Astrocyte (in vitro differentiated cells and primary cell): Measurements from ENCODE around the gene MEAF6. TPM values are rescaled to one million over a fixed set of nuclear protein-coding genes. Genes with fewer than 3 reads are reported as not detected.

ENCODE experiments used
- DNase-seq: peaks from one replicate; pipeline ENCODE4 v3.0.0-alpha.2; 2010; ENCODE audit warnings: low read depth
- FAIRE-seq: peaks from 2 replicates; lab custom pipeline; 2011; peaks lifted over from hg19 to GRCh38; lab: Jason Lieb, UNC
- H2AFZ ChIP-seq: 2 replicates; pipeline ENCODE4 v1.6.0; 2012; ENCODE audit warnings: low read depth, low read length, inconsistent platforms
- H3K27ac ChIP-seq: 2 replicates; pipeline ENCODE4 v1.5.1; 2011; ENCODE audit warnings: low read depth, low read length, inconsistent platforms
- H3K27me3 ChIP-seq: 2 replicates; pipeline ENCODE4 v1.6.0; 2011; ENCODE audit warnings: low read length, inconsistent platforms; ENCODE audit not compliant: insufficient read depth
- H3K36me3 ChIP-seq: 2 replicates; pipeline ENCODE4 v1.5.1; 2011; ENCODE audit warnings: low read length, inconsistent platforms; ENCODE audit not compliant: insufficient read depth
- H3K4me1 ChIP-seq: 2 replicates; pipeline ENCODE4 v1.5.1; 2011; ENCODE audit warnings: low read length, inconsistent platforms; ENCODE audit not compliant: insufficient read depth
- H3K4me2 ChIP-seq: 2 replicates; pipeline ENCODE4 v1.6.0; 2012; ENCODE audit warnings: low read length, inconsistent platforms
- H3K4me3 ChIP-seq: 2 replicates; pipeline ENCODE4 v1.5.1; 2011; ENCODE audit warnings: low read depth, mild to moderate bottlenecking, low read length, inconsistent platforms; ENCODE audit not compliant: insufficient read depth
- H3K79me2 ChIP-seq: 2 replicates; pipeline ENCODE4 v1.6.0; 2012; ENCODE audit warnings: mild to moderate bottlenecking, low read length, inconsistent platforms; ENCODE audit not compliant: insufficient read depth
- H3K9ac ChIP-seq: 2 replicates; pipeline ENCODE4 v1.6.0; 2012; ENCODE audit warnings: mild to moderate bottlenecking, low read length, inconsistent platforms
- H3K9me3 ChIP-seq: 2 replicates; pipeline ENCODE4 v1.5.1; 2012; ENCODE audit warnings: low read depth, mild to moderate bottlenecking, low read length, inconsistent platforms; ENCODE audit not compliant: insufficient read depth
- H4K20me1 ChIP-seq: 2 replicates; pipeline ENCODE4 v1.6.0; 2012; ENCODE audit warnings: low read length, inconsistent platforms; ENCODE audit not compliant: insufficient read depth
- H3K27ac Mint-ChIP-seq: one replicate; pipeline ENCODE4 v1.8.0; 2021; ENCODE audit warnings: mild to moderate bottlenecking, mixed read lengths; ENCODE audit not compliant: unreplicated experiment
- H3K27me3 Mint-ChIP-seq: one replicate; pipeline ENCODE4 v1.8.0; 2021; ENCODE audit warnings: low read depth, mixed read lengths; ENCODE audit not compliant: unreplicated experiment
- H3K36me3 Mint-ChIP-seq: one replicate; pipeline ENCODE4 v1.8.0; 2021; ENCODE audit warnings: low read depth, mixed read lengths; ENCODE audit not compliant: unreplicated experiment
- H3K4me1 Mint-ChIP-seq: one replicate; pipeline ENCODE4 v1.8.0; 2021; ENCODE audit warnings: low read depth, mixed read lengths; ENCODE audit not compliant: unreplicated experiment
- H3K4me3 Mint-ChIP-seq: one replicate; pipeline ENCODE4 v1.8.0; 2021; ENCODE audit warnings: mild to moderate bottlenecking, moderate library complexity, mixed read lengths; ENCODE audit not compliant: unreplicated experiment
- H3K9me3 Mint-ChIP-seq: one replicate; pipeline ENCODE4 v1.8.0; 2021; ENCODE audit warnings: mild to moderate bottlenecking, mixed read lengths; ENCODE audit not compliant: unreplicated experiment
- EZH2 ChIP-seq: IDR thresholded peaks from 2 replicates; pipeline ENCODE4 v1.6.1; 2012; ENCODE audit warnings: mild to moderate bottlenecking, low read length, inconsistent platforms; ENCODE audit not compliant: insufficient read depth
- total RNA-seq: library from RNA; stranded (reverse); gene quantifications from 2 replicates; pipeline ENCODE4 v1.2.1, GENCODE V29; 2021
- TF ChIP-seq, protein P1 (sequence below): IDR thresholded peaks from 2 replicates; pipeline ENCODE4 v1.5.1; 2011; ENCODE audit warnings: low read depth, mild to moderate bottlenecking, inconsistent platforms, low read length, moderate library complexity; ENCODE audit not compliant: insufficient read depth

Gene MEAF6
- total RNA-seq, 1 donor from 2014 or later: 49.0 TPM

DNA sequence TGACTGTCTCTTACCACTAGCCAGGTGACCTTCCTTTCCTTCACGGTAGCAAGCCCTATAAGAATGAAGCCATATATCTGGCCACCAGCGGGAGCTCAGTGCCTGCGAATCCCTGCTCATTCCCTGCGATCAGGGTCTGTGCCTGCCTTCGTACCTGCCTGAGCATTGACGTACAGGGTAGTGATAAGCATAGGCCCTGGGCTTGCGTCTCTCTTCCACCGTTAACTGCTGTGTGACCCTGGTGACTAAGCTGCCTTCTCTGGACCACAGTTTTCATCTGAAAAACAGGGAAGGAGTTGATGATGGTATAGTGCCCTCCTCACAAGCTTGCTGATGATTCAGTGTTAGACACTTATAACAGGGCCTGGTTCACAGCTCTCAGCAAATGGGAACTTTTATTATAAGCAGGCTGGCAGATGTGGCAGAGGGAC, 36.1 kb downstream of the MEAF6 start:
- Histone ChIP-seq H3K4me3 (peak overlapping the region; percentile 56), H3K36me3 (peaks cover 30% of the 10 kb centered on the region), H3K4me2 (peak overlapping the region; percentile 100), H3K9me3 (no peaks in the 10 kb centered on the region), H3K9ac (peak overlapping the region; percentile 92), H3K27ac (peak overlapping the region; percentile 96), H3K4me1 (peaks cover 66% of the 10 kb centered on the region), H3K79me2 (peaks cover 82% of the 10 kb centered on the region), H4K20me1 (peaks cover 75% of the 10 kb centered on the region), H2AFZ (no peak overlapping the region), H3K27me3 (no peaks in the 10 kb centered on the region)
- Mint-ChIP-seq H3K4me3 (peak overlapping the region; percentile 89), H3K27ac (peak overlapping the region; percentile 89), H3K9me3 (no peaks in the 10 kb centered on the region), H3K36me3 (peaks cover 9% of the 10 kb centered on the region), H3K4me1 (peaks cover 29% of the 10 kb centered on the region), H3K27me3 (no peaks in the 10 kb centered on the region)
- no peak for FAIRE-seq
- no peak for TF ChIP-seq EZH2
- TF ChIP-seq, protein P1, sequence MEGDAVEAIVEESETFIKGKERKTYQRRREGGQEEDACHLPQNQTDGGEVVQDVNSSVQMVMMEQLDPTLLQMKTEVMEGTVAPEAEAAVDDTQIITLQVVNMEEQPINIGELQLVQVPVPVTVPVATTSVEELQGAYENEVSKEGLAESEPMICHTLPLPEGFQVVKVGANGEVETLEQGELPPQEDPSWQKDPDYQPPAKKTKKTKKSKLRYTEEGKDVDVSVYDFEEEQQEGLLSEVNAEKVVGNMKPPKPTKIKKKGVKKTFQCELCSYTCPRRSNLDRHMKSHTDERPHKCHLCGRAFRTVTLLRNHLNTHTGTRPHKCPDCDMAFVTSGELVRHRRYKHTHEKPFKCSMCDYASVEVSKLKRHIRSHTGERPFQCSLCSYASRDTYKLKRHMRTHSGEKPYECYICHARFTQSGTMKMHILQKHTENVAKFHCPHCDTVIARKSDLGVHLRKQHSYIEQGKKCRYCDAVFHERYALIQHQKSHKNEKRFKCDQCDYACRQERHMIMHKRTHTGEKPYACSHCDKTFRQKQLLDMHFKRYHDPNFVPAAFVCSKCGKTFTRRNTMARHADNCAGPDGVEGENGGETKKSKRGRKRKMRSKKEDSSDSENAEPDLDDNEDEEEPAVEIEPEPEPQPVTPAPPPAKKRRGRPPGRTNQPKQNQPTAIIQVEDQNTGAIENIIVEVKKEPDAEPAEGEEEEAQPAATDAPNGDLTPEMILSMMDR: no peak
- DNase-seq: peak; percentile 76

GRCh38 chr1:37477946-37478345, 36.6 kb downstream of the MEAF6 start:
- H2AFZ ChIP-seq: no peak overlapping the region
- TF ChIP-seq, protein P1: no peak
- no peak for TF ChIP-seq EZH2
- peaks cover 9% of the 10 kb centered on the region for H3K36me3 Mint-ChIP-seq
- peak overlapping the region; percentile 96 for H3K27ac ChIP-seq
- peaks cover 71% of the 10 kb centered on the region for H3K4me1 ChIP-seq
- no peaks in the 10 kb centered on the region for H3K27me3 ChIP-seq
- FAIRE-seq (no peak), DNase-seq (no peak)
- H3K79me2 ChIP-seq: peaks cover 87% of the 10 kb centered on the region
- peak overlapping the region; percentile 89 for H3K4me3 Mint-ChIP-seq
- H3K4me1 Mint-ChIP-seq: peaks cover 34% of the 10 kb centered on the region
- H4K20me1 ChIP-seq: peaks cover 69% of the 10 kb centered on the region
- no peaks in the 10 kb centered on the region for H3K9me3 Mint-ChIP-seq
- no peaks in the 10 kb centered on the region for H3K9me3 ChIP-seq
- H3K4me2 ChIP-seq: peak overlapping the region; percentile 100
- peak overlapping the region; percentile 58 for H3K27ac Mint-ChIP-seq
- H3K9ac ChIP-seq: peak overlapping the region; percentile 92
- H3K27me3 Mint-ChIP-seq: no peaks in the 10 kb centered on the region
- peak overlapping the region; percentile 75 for H3K4me3 ChIP-seq
- H3K36me3 ChIP-seq: peaks cover 30% of the 10 kb centered on the region

DNA sequence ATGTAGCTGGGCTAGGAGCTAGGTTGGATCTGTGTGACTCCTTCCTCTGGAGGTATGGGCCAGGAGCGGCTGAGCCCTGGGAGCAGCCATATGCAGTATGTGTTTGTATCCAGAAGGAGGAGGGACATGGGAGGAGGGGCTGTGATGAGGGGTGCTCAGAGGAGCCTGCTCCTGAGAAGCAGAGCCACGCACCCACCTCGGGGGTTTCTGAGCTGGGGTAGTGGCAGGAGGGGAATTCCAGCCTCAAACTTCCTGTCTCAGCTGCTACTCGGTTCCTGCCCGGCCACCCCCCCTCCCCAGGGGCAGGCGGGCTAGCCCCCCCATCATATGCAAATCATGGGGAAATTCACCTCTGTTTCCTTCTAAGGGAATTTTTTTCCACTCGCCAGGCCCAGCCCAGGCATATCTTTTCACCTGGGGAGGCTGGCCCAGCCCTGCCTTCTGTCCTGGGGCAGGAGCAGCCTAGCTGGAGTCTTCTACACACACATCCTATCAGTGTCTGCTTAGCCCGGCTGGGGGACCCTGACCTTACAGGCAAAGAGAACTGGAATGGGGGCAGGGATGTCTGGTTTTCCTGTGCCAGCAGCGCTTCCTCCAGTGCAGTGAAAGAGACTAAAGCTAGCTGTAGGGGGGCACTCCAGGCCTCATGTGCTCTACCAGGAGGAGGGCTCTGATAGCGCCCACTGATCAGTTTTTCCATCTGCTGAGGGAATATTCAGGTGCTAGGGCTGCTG, 37.2 kb downstream of the MEAF6 start:
- peaks cover 64% of the 10 kb centered on the region for H4K20me1 ChIP-seq
- H3K36me3 ChIP-seq: peaks cover 28% of the 10 kb centered on the region
- H3K9me3 ChIP-seq: no peaks in the 10 kb centered on the region
- peak overlapping the region; percentile 89 for H3K4me3 Mint-ChIP-seq
- no peak for TF ChIP-seq EZH2
- TF ChIP-seq, protein P1: no peak
- H3K27ac ChIP-seq: peak overlapping the region; percentile 96
- peak overlapping the region; percentile 92 for H3K9ac ChIP-seq
- peaks cover 93% of the 10 kb centered on the region for H3K79me2 ChIP-seq
- no peak for FAIRE-seq
- peak overlapping the region; percentile 75 for H3K4me3 ChIP-seq
- H3K9me3 Mint-ChIP-seq: no peaks in the 10 kb centered on the region
- peaks cover 77% of the 10 kb centered on the region for H3K4me1 ChIP-seq
- DNase-seq: peak; percentile 61
- peaks cover 40% of the 10 kb centered on the region for H3K4me1 Mint-ChIP-seq
- no peaks in the 10 kb centered on the region for H3K27me3 Mint-ChIP-seq
- H2AFZ ChIP-seq: peak overlapping the region; percentile 25
- peak overlapping the region; percentile 100 for H3K4me2 ChIP-seq
- H3K27me3 ChIP-seq: no peaks in the 10 kb centered on the region
- peaks cover 7% of the 10 kb centered on the region for H3K36me3 Mint-ChIP-seq
- peak overlapping the region; percentile 75 for H3K27ac Mint-ChIP-seq
